Tibial nerve (tissue), 4 donors: ENCODE measurements around the gene TNIP1.

ENCODE experiments used
- CTCF ChIP-seq, 5 experiments: fragments of 200-600 bp in 3 of 5; fragments of 450-650 bp in 2 of 5; sonication (generic) in 3 of 5; IDR thresholded peaks; one replicate each; pipeline ENCODE4 v1.5.1; 2016 to 2019; ENCODE audit warnings: antibody characterized with exemption in 5 of 5, mild to moderate bottlenecking in 3 of 5, moderate library complexity in 2 of 5
- EP300 ChIP-seq, 2 donors: sonication (generic); formaldehyde crosslinking; IDR thresholded peaks; one replicate each; pipeline ENCODE4 v1.6.1; 2017; ENCODE audit warnings: antibody characterized with exemption in 2 of 2, mild to moderate bottlenecking in 1 of 2
- POLR2A ChIP-seq, 2 donors: fragments of 450-650 bp; IDR thresholded peaks; one replicate each; pipeline ENCODE4 v1.6.1; 2017; ENCODE audit warnings: antibody characterized with exemption in 2 of 2, mild to moderate bottlenecking in 2 of 2, moderate library complexity in 2 of 2

- TF ChIP-seq POLR2A (IDR thresholded peaks at IDR 0.05): no peak
- TF ChIP-seq CTCF (IDR thresholded peaks at IDR 0.05): no peak
- no peak for TF ChIP-seq EP300 (IDR thresholded peaks at IDR 0.05)
Observed at GRCh38 chr5:151066920-151067319, 13.9 kb downstream of the TNIP1 start.
